HL-60 (cell line): ENCODE measurements around the gene ROCK2.
A peak's percentile ranks its signal among the peaks of the same experiment; 100 is the strongest.

ENCODE experiments used
- DNase-seq, 2 experiments: peaks; one replicate each; pipeline ENCODE4 v3.0.0-alpha.2; 2010 to 2020; ENCODE audit warnings: low read depth in 1 of 2, low spot score in 1 of 2
- H3K27ac ChIP-seq: fragments of 250-450 bp; sonication (Bioruptor Pico); replicated peaks from 2 replicates; pipeline ENCODE4 v1.5.1; 2020; ENCODE audit warnings: mild to moderate bottlenecking, moderate library complexity
- H3K27me3 ChIP-seq: fragments of 250-450 bp; sonication (Bioruptor Pico); 2 replicates; pipeline ENCODE4 v1.5.1; 2021; ENCODE audit warnings: mild to moderate bottlenecking, moderate library complexity; ENCODE audit not compliant: insufficient read depth, poor library complexity, severe bottlenecking
- H3K4me3 ChIP-seq: replicated peaks from 2 replicates; pipeline ENCODE4 v1.5.1; 2011; ENCODE audit warnings: mild to moderate bottlenecking, control low read depth, low read length; ENCODE audit not compliant: insufficient read depth
- GABPA ChIP-seq: IDR thresholded peaks from 2 replicates; pipeline ENCODE4 v1.6.1; 2012; ENCODE audit warnings: low read depth
- POLR2AphosphoS5 ChIP-seq: IDR thresholded peaks from 2 replicates; pipeline ENCODE4 v1.6.1; 2012; ENCODE audit warnings: low read depth
- SPI1 ChIP-seq: IDR thresholded peaks from 2 replicates; pipeline ENCODE4 v1.6.1; 2012; ENCODE audit warnings: low read depth, mild to moderate bottlenecking, borderline replicate concordance
- TF ChIP-seq, protein P1 (sequence below): IDR thresholded peaks from one replicate; pipeline ENCODE4 v1.5.1; 2011; ENCODE audit warnings: low read length, control low read depth, inconsistent platforms; ENCODE audit not compliant: insufficient read depth
- TF ChIP-seq, protein P2 (sequence below): IDR thresholded peaks from 2 replicates; pipeline ENCODE4 v1.6.1; 2012; ENCODE audit warnings: low read depth; ENCODE audit not compliant: insufficient replicate concordance

ROCK2 gene

DNA sequence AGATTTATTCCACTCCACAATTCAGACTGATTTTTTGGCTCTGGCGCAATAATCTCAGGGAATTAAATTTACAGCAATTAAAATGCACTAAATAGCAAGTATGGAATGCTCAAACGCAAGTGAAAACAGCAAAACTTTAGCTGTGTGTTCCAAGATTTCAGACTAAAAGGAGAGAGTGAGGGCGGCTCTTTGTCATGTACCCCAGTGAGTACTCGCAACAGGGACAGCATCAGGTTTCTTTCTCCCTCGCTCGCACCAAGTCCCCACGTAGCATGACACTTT lies 1.1 kb downstream of the ROCK2 start:
- H3K27ac ChIP-seq, result peak overlapping the region; percentile 58; the same call in 1 of the 2 replicates
- H3K4me3 ChIP-seq, result peak overlapping the region; percentile 83
- TF ChIP-seq, protein P1, sequence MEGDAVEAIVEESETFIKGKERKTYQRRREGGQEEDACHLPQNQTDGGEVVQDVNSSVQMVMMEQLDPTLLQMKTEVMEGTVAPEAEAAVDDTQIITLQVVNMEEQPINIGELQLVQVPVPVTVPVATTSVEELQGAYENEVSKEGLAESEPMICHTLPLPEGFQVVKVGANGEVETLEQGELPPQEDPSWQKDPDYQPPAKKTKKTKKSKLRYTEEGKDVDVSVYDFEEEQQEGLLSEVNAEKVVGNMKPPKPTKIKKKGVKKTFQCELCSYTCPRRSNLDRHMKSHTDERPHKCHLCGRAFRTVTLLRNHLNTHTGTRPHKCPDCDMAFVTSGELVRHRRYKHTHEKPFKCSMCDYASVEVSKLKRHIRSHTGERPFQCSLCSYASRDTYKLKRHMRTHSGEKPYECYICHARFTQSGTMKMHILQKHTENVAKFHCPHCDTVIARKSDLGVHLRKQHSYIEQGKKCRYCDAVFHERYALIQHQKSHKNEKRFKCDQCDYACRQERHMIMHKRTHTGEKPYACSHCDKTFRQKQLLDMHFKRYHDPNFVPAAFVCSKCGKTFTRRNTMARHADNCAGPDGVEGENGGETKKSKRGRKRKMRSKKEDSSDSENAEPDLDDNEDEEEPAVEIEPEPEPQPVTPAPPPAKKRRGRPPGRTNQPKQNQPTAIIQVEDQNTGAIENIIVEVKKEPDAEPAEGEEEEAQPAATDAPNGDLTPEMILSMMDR, result no peak
- TF ChIP-seq, protein P2, sequence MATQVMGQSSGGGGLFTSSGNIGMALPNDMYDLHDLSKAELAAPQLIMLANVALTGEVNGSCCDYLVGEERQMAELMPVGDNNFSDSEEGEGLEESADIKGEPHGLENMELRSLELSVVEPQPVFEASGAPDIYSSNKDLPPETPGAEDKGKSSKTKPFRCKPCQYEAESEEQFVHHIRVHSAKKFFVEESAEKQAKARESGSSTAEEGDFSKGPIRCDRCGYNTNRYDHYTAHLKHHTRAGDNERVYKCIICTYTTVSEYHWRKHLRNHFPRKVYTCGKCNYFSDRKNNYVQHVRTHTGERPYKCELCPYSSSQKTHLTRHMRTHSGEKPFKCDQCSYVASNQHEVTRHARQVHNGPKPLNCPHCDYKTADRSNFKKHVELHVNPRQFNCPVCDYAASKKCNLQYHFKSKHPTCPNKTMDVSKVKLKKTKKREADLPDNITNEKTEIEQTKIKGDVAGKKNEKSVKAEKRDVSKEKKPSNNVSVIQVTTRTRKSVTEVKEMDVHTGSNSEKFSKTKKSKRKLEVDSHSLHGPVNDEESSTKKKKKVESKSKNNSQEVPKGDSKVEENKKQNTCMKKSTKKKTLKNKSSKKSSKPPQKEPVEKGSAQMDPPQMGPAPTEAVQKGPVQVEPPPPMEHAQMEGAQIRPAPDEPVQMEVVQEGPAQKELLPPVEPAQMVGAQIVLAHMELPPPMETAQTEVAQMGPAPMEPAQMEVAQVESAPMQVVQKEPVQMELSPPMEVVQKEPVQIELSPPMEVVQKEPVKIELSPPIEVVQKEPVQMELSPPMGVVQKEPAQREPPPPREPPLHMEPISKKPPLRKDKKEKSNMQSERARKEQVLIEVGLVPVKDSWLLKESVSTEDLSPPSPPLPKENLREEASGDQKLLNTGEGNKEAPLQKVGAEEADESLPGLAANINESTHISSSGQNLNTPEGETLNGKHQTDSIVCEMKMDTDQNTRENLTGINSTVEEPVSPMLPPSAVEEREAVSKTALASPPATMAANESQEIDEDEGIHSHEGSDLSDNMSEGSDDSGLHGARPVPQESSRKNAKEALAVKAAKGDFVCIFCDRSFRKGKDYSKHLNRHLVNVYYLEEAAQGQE, result no peak
- TF ChIP-seq POLR2AphosphoS5 (no peak), GABPA (no peak), SPI1 (no peak)
- H3K27me3 ChIP-seq, result no peaks in the 10 kb centered on the region
- DNase-seq, result no peak

GRCh38 chr2:11342551-11343367 lies 1.7 kb downstream of the ROCK2 start:
- peak overlapping the region; percentile 58; the same call in 1 of the 2 replicates for H3K27ac ChIP-seq
- no peaks in the 10 kb centered on the region for H3K27me3 ChIP-seq
- TF ChIP-seq GABPA (no peak), POLR2AphosphoS5 (no peak), SPI1 (no peak)
- TF ChIP-seq, protein P2, result no peak
- TF ChIP-seq, protein P1, result no peak
- peak overlapping the region; percentile 83 for H3K4me3 ChIP-seq
- peak in 1 of 2 experiments; percentile 23 for DNase-seq

- H3K27me3 ChIP-seq, result no peaks in the 10 kb centered on the region
- no peak for DNase-seq
- TF ChIP-seq POLR2AphosphoS5 (no peak), GABPA (no peak), SPI1 (no peak)
- TF ChIP-seq, protein P2, result no peak
- TF ChIP-seq, protein P1, result no peak
- H3K4me3 ChIP-seq, result no peak overlapping the region
- no peak overlapping the region for H3K27ac ChIP-seq
These were observed 3.7 kb downstream of the ROCK2 start for GRCh38 chr2:11340717-11341116.
